Cerebellar nuclear complex (tissue), 1 donor: Measurements from ENCODE around the gene DUSP28.

ENCODE experiments used
- DNase-seq, 2 experiments: peaks; one replicate each; lab custom pipeline; 2025; lab: John Stamatoyannopoulos, UW

The DUSP28 gene

GRCh38 chr2:240601061-240601830 is 41.1 kb downstream of the DUSP28 start:
- no peak for DNase-seq

DNA sequence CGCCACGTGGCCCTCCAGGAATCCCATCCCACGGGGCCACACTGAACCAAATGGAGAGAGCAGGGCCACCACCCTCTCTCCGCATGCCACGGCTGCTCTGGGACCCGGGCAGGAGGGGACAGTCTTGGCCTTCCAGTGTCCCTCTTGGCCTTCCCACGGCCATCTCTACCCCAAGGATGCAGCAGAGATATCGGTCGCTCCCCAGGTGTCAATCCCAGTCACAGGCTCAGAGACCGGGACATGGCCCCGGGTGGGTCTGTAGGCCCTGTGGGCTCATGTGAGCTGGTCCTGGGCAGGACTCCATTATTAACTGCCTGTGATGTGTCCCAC is 41.6 kb downstream of the DUSP28 start:
- DNase-seq: no peak

DNA sequence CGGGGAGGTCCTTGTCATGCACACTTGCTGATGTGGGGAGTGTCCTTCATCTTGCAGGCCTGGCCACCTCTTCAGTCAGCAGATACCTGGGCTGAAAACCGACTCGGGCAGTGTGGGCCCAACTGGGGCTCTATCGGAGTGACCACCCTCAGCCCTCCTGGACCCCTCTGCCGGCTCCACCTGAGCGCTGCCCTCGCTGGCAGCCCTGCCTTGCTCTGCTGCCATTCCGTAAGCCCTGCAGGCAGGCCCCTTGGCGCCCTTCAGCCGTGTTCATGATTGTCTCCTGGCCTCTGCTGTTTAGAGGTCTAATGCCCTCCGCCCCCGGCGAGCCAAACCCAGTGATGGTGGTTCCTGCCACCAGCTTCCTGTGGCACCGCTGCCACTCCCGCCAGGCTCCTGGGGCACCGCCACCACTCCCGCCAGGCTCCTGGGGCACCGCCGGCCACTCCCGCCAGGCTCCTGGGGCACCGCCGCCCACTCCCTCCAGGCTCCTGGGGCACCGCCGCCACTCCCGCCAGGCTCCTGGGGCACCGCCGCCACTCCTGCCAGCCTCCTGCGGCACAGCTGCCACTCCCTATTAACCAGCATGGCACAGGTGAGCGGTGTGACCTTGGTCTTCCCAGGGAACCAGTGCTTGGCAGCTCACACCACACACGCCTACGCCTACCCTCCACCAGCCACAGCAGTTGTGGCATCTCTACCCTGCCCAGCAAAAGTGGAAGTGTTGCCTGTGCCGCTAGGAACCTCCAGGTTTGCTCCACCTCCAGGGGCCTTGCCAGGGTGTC is 42.3 kb downstream of the DUSP28 start:
- no peak for DNase-seq

- no peak for DNase-seq
Observed at GRCh38 chr2:240603081-240603835, 43.1 kb downstream of the DUSP28 start.

DNA sequence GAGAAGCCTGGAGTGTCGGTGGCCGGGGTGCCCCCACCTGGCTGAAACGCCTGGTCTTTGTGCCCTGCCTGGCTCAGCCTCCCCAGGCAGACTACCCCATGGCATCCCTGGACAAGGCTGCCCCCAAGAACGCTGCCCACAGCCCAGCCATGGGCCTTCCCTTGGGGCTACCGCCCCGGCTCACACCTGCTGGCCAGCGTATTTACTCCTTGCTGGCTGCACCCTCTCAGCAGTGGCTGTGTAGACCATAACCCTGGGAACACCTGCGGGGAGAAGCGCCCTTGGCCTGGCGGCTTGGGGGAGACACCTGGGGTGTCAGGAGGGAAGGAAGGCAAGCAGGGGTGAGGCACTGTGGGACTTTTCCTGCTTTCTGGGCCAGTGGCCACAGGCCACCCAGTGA is 43.7 kb downstream of the DUSP28 start:
- DNase-seq: no peak

DNA sequence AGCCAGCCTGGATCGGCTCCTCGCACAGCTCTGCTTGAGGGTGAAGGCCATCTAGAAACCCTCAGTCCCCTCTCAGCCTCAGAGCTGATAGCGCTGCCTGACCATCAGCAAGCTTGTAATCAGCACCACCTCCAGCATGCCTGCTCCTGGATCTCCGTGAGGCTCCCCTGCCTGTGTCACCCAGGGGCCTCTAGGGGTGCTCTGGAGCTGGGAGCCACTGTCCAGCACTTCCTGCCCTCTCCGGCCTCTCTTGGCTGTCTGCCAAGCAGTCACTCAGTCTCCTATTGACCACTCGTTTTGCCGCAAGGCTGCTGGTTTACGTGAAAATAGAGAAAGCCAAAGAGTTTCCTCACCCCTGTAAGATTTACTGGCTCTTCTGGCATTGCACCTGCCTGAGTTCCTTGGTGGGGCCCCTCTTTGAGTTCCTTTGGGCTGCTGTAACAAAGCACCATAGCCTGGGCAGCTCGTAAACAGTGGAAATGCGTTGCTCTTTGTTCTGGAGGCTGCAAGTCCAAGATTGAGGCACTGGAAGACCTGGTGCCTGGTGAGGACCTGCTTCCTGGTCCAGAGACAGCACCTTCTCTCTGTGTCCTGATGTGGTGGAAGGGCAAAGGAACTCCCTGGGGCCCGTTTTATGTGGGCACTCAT is 44.3 kb downstream of the DUSP28 start:
- no peak for DNase-seq

DNA sequence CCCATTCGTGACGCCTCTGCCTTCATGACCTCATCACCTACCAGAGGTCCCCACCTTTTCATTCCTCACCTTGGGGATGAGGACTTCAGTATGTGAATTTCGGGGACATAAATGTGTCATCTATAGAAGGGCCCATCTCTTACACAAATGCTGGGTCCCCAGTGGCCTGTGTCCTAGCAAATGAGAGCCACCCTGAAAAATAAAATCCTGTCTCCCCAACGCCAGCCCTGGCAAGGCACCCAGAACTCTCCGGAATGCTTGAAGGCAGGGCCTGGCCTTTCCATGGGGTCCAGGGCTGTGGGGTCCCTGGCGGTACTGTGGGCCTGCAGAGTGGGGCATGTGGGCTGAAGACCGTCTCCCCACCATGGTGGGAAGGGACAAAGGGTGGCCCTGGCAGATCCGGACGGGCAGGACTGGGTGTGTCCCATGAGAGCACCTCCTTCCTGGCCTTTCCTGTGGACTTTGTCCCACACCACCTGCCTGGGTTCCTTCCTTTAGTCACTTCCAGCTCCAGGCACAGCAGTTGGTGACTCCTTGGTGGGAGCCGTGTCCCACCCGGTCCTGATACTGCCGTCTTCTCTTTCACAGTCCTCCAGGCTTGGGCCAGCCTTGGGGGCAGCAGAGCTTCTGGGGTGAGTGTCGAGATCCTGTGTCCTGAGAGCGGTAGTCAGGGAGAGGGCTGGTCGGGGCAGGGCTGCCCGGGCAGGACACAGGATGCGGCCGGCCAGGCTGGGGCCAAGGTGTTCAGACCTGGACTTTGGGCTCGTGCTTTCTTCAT is 45.0 kb downstream of the DUSP28 start:
- no peak for DNase-seq

- DNase-seq: no peak
Observed at GRCh38 chr2:240605867-240606743, 45.9 kb downstream of the DUSP28 start.

- DNase-seq: no peak
Observed at GRCh38 chr2:240611601-240612210, 51.5 kb downstream of the DUSP28 start.
